Neuron (in vitro differentiated cells): ENCODE results near the gene RPTOR.

Experiments used
- H2AFZ ChIP-seq: one replicate; pipeline ENCODE4 v1.6.1; 2013; ENCODE audit warnings: low read depth, mild to moderate bottlenecking, inconsistent platforms, low read length, moderate library complexity
- H3K27me3 ChIP-seq: one replicate; pipeline ENCODE4 v1.6.1; 2013; ENCODE audit warnings: low read length; ENCODE audit not compliant: insufficient read depth
- H3K36me3 ChIP-seq: one replicate; pipeline ENCODE4 v1.6.1; 2013; ENCODE audit warnings: low read length; ENCODE audit not compliant: insufficient read depth
- H3K4me1 ChIP-seq: one replicate; pipeline ENCODE4 v1.6.1; 2013; ENCODE audit warnings: low read length; ENCODE audit not compliant: insufficient read depth
- H3K4me3 ChIP-seq: 2 replicates; pipeline ENCODE4 v1.5.1; 2013; ENCODE audit warnings: mild to moderate bottlenecking, low read length, moderate library complexity
- H3K9me3 ChIP-seq: one replicate; pipeline ENCODE4 v1.6.1; 2013; ENCODE audit warnings: low read length

RPTOR gene

GRCh38 chr17:81013642-81014041 lies 469.0 kb downstream of the RPTOR start:
- Histone ChIP-seq H3K27me3 (no peaks in the 10 kb centered on the region), H2AFZ (no peak overlapping the region), H3K4me1 (peaks cover 3% of the 10 kb centered on the region), H3K4me3 (no peak overlapping the region), H3K36me3 (no peaks in the 10 kb centered on the region), H3K9me3 (no peaks in the 10 kb centered on the region)

GRCh38 chr17:81015136-81015535 lies 470.5 kb downstream of the RPTOR start:
- Histone ChIP-seq H3K27me3 (no peaks in the 10 kb centered on the region), H3K36me3 (no peaks in the 10 kb centered on the region), H3K9me3 (no peaks in the 10 kb centered on the region), H3K4me3 (no peak overlapping the region), H2AFZ (no peak overlapping the region), H3K4me1 (peaks cover 9% of the 10 kb centered on the region)
